Trophoblast cell (in vitro differentiated cells and primary cell): ENCODE measurements around the gene MAPK1.

Experiments
- DNase-seq, 2 donors: peaks; one replicate each; pipeline ENCODE4 v3.0.0-alpha.2; 2016
- H2AFZ ChIP-seq: 2 replicates; pipeline ENCODE4 v1.6.1; 2013; ENCODE audit warnings: low read length, moderate library complexity, mild to moderate bottlenecking; ENCODE audit not compliant: insufficient read depth, poor library complexity
- H2AK5ac ChIP-seq: 2 replicates; pipeline ENCODE4 v1.6.1; 2013; ENCODE audit warnings: mild to moderate bottlenecking, low read length
- H2BK120ac ChIP-seq: 2 replicates; pipeline ENCODE4 v1.6.1; 2013; ENCODE audit warnings: low read length, mild to moderate bottlenecking, moderate library complexity; ENCODE audit not compliant: insufficient read depth, poor library complexity
- H2BK12ac ChIP-seq: 2 replicates; pipeline ENCODE4 v1.6.1; 2013; ENCODE audit warnings: mild to moderate bottlenecking, low read length, moderate library complexity
- H2BK5ac ChIP-seq: 2 replicates; pipeline ENCODE4 v1.6.1; 2013; ENCODE audit warnings: low read length, low read depth, moderate library complexity, mild to moderate bottlenecking; ENCODE audit not compliant: poor library complexity
- H3K14ac ChIP-seq: 2 replicates; pipeline ENCODE4 v1.6.1; 2013; ENCODE audit warnings: mild to moderate bottlenecking, low read length
- H3K18ac ChIP-seq: 2 replicates; pipeline ENCODE4 v1.6.1; 2013; ENCODE audit warnings: mild to moderate bottlenecking, low read length
- H3K23ac ChIP-seq: 2 replicates; pipeline ENCODE4 v1.6.1; 2013; ENCODE audit warnings: low read length
- H3K27ac ChIP-seq: 2 replicates; pipeline ENCODE4 v1.5.1; 2013; ENCODE audit warnings: low read depth, mild to moderate bottlenecking, inconsistent platforms, low read length, moderate library complexity
- H3K27me3 ChIP-seq: 2 replicates; pipeline ENCODE4 v1.6.1; 2013; ENCODE audit warnings: inconsistent platforms, mild to moderate bottlenecking, low read length, moderate library complexity; ENCODE audit not compliant: insufficient read depth
- H3K36me3 ChIP-seq, 2 experiments: 1 replicate in 1 of 2; 2 replicates in 1 of 2; pipeline ENCODE4 v1.6.1; 2013; ENCODE audit warnings: low read length in 2 of 2, mild to moderate bottlenecking in 2 of 2, moderate library complexity in 1 of 2; ENCODE audit not compliant: insufficient read depth in 2 of 2, control insufficient read depth in 1 of 2
- H3K4ac ChIP-seq: 2 replicates; pipeline ENCODE4 v1.6.1; 2013; ENCODE audit warnings: low read depth, mild to moderate bottlenecking, low read length, moderate library complexity
- H3K4me1 ChIP-seq, 2 experiments: 1 replicate in 1 of 2; 2 replicates in 1 of 2; pipeline ENCODE4 v1.6.1; 2013; ENCODE audit warnings: low read length in 2 of 2, mild to moderate bottlenecking in 2 of 2, moderate library complexity in 1 of 2; ENCODE audit not compliant: insufficient read depth in 2 of 2, control insufficient read depth in 1 of 2
- H3K4me2 ChIP-seq: 2 replicates; pipeline ENCODE4 v1.6.1; 2013; ENCODE audit warnings: inconsistent platforms, mild to moderate bottlenecking, low read length, moderate library complexity
- H3K4me3 ChIP-seq: 2 replicates; pipeline ENCODE4 v1.5.1; 2013; ENCODE audit warnings: mild to moderate bottlenecking, low read depth, low read length, inconsistent platforms
- H3K79me1 ChIP-seq: one replicate; pipeline ENCODE4 v1.6.1; 2013; ENCODE audit warnings: low read length
- H3K79me2 ChIP-seq: 2 replicates; pipeline ENCODE4 v1.6.1; 2013; ENCODE audit warnings: low read length, mild to moderate bottlenecking; ENCODE audit not compliant: control insufficient read depth, insufficient read depth, poor library complexity
- H3K9ac ChIP-seq: 2 replicates; pipeline ENCODE4 v1.6.1; 2013; ENCODE audit warnings: mild to moderate bottlenecking, low read length
- H3K9me3 ChIP-seq: 2 replicates; pipeline ENCODE4 v1.6.1; 2013; ENCODE audit warnings: low read depth, mild to moderate bottlenecking, control low read depth, inconsistent platforms, low read length; ENCODE audit not compliant: insufficient read depth
- H4K12ac ChIP-seq: 2 replicates; pipeline ENCODE4 v1.6.1; 2013; ENCODE audit warnings: low read depth, mild to moderate bottlenecking, low read length, moderate library complexity
- H4K8ac ChIP-seq: 2 replicates; pipeline ENCODE4 v1.6.1; 2013; ENCODE audit warnings: low read depth, mild to moderate bottlenecking, low read length, moderate library complexity
- H4K91ac ChIP-seq: one replicate; pipeline ENCODE4 v1.6.1; 2013; ENCODE audit warnings: low read depth, mild to moderate bottlenecking, low read length, moderate library complexity
- WGBS: extraction: QIAGEN DNeasy Blood & Tissue Kit; methylation state at CpG from one replicate; pipeline ENCODE4 v1.1.7; 2013; ENCODE audit warnings: missing lambda C conversion rate; ENCODE audit not compliant: insufficient read length, insufficient coverage; ENCODE audit errors: extremely low coverage; 5-methylcytosine and 5-hydroxymethylcytosine counted together

MAPK1 gene

GRCh38 chr22:21711851-21712250 lies 155.6 kb downstream of the MAPK1 start:
- WGBS = no CpG with 5 or more reads among the region's 4 CpGs
- no peak overlapping the region for H3K18ac ChIP-seq
- no peak overlapping the region for H3K27ac ChIP-seq
- no peaks in the 10 kb centered on the region for H3K27me3 ChIP-seq
- no peak overlapping the region for H2BK12ac ChIP-seq
- no peaks in the 10 kb centered on the region for H3K4me1 ChIP-seq
- no peak for DNase-seq
- no peak overlapping the region for H2BK120ac ChIP-seq
- H3K36me3 ChIP-seq = no peaks in the 10 kb centered on the region
- H4K12ac ChIP-seq = no peak overlapping the region
- no peaks in the 10 kb centered on the region for H3K79me1 ChIP-seq
- no peak overlapping the region for H4K91ac ChIP-seq
- no peak overlapping the region for H2AFZ ChIP-seq
- no peak overlapping the region for H3K14ac ChIP-seq
- H3K9me3 ChIP-seq = no peaks in the 10 kb centered on the region
- H2AK5ac ChIP-seq = no peak overlapping the region
- no peak overlapping the region for H3K9ac ChIP-seq
- no peaks in the 10 kb centered on the region for H3K79me2 ChIP-seq
- H3K4me3 ChIP-seq = no peak overlapping the region
- H3K4ac ChIP-seq = no peak overlapping the region
- H3K23ac ChIP-seq = no peak overlapping the region
- H3K4me2 ChIP-seq = no peak overlapping the region
- no peak overlapping the region for H2BK5ac ChIP-seq
- no peak overlapping the region for H4K8ac ChIP-seq

- Histone ChIP-seq H4K12ac (no peak overlapping the region), H3K18ac (no peak overlapping the region), H2AFZ (no peak overlapping the region), H3K9me3 (no peaks in the 10 kb centered on the region), H3K14ac (no peak overlapping the region), H3K79me1 (no peaks in the 10 kb centered on the region), H4K8ac (no peak overlapping the region), H3K4me2 (no peak overlapping the region), H3K4ac (no peak overlapping the region), H3K36me3 (no peaks in the 10 kb centered on the region), H3K9ac (no peak overlapping the region), H3K4me1 (no peaks in the 10 kb centered on the region), H2AK5ac (no peak overlapping the region), H3K23ac (no peak overlapping the region), H2BK5ac (no peak overlapping the region), H3K27me3 (no peaks in the 10 kb centered on the region), H3K27ac (no peak overlapping the region), H3K4me3 (no peak overlapping the region), H4K91ac (no peak overlapping the region), H3K79me2 (no peaks in the 10 kb centered on the region), H2BK12ac (no peak overlapping the region), H2BK120ac (no peak overlapping the region)
- no CpG with 5 or more reads among the region's 7 CpGs for WGBS
- no peak for DNase-seq
Measured at GRCh38 chr22:21710156-21710555, 157.3 kb downstream of the MAPK1 start.

- Histone ChIP-seq H4K12ac (no peak overlapping the region), H3K9ac (no peak overlapping the region), H3K4me3 (no peak overlapping the region), H2AK5ac (no peak overlapping the region), H4K91ac (no peak overlapping the region), H3K23ac (no peak overlapping the region), H2BK120ac (no peak overlapping the region), H3K79me1 (no peaks in the 10 kb centered on the region), H2BK12ac (no peak overlapping the region), H3K14ac (no peak overlapping the region), H3K18ac (no peak overlapping the region), H2AFZ (no peak overlapping the region), H3K27ac (no peak overlapping the region), H3K79me2 (no peaks in the 10 kb centered on the region), H3K36me3 (no peaks in the 10 kb centered on the region), H3K27me3 (no peaks in the 10 kb centered on the region), H2BK5ac (no peak overlapping the region), H3K4me1 (no peaks in the 10 kb centered on the region), H3K4ac (no peak overlapping the region), H3K4me2 (no peak overlapping the region), H4K8ac (no peak overlapping the region), H3K9me3 (no peaks in the 10 kb centered on the region)
- no CpG with 5 or more reads among the region's 8 CpGs for WGBS
- no peak for DNase-seq
Measured at GRCh38 chr22:21709688-21710087, 157.8 kb downstream of the MAPK1 start.

- no peak overlapping the region for H2BK5ac ChIP-seq
- H4K8ac ChIP-seq = no peak overlapping the region
- H3K4me3 ChIP-seq = no peak overlapping the region
- no peaks in the 10 kb centered on the region for H3K9me3 ChIP-seq
- no peak overlapping the region for H3K23ac ChIP-seq
- no peak overlapping the region for H3K18ac ChIP-seq
- H3K4ac ChIP-seq = no peak overlapping the region
- H4K91ac ChIP-seq = no peak overlapping the region
- no peak overlapping the region for H3K27ac ChIP-seq
- no peak overlapping the region for H3K14ac ChIP-seq
- H4K12ac ChIP-seq = no peak overlapping the region
- H2AK5ac ChIP-seq = no peak overlapping the region
- no peak overlapping the region for H3K9ac ChIP-seq
- no peaks in the 10 kb centered on the region for H3K4me1 ChIP-seq
- H2BK12ac ChIP-seq = no peak overlapping the region
- H2BK120ac ChIP-seq = no peak overlapping the region
- H2AFZ ChIP-seq = no peak overlapping the region
- no peaks in the 10 kb centered on the region for H3K79me2 ChIP-seq
- DNase-seq = no peak
- no peak overlapping the region for H3K4me2 ChIP-seq
- WGBS = no CpG with 5 or more reads among the region's 6 CpGs
- no peaks in the 10 kb centered on the region for H3K27me3 ChIP-seq
- H3K79me1 ChIP-seq = no peaks in the 10 kb centered on the region
- no peaks in the 10 kb centered on the region for H3K36me3 ChIP-seq
Measured at GRCh38 chr22:21708960-21709359, 158.5 kb downstream of the MAPK1 start.
